Skeletal muscle tissue (tissue), 4 donors: ENCODE data around the gene ADSS2. TPM values are rescaled to one million over a fixed set of nuclear protein-coding genes. Genes with fewer than 3 reads are reported as not detected.
A peak's percentile ranks its signal among the peaks of the same experiment; 100 is the strongest.
"Not testable (repeated sequence)": the region's sequence is repeated elsewhere in the genome, so short reads cannot be mapped to it uniquely, and the experiment has no call there.

Experiments used
- H3K27ac ChIP-seq: one replicate; pipeline ENCODE4 v1.7.0; 2013; ENCODE audit warnings: mild to moderate bottlenecking, low read depth, low read length, inconsistent platforms
- H3K27me3 ChIP-seq, 3 donors: one replicate each; pipeline ENCODE4 v1.7.0; 2013; ENCODE audit warnings: low read length in 3 of 3; ENCODE audit not compliant: control insufficient read depth in 3 of 3, insufficient read depth in 3 of 3
- H3K36me3 ChIP-seq, 3 donors: one replicate each; pipeline ENCODE4 v1.7.0; 2013; ENCODE audit warnings: low read length in 3 of 3; ENCODE audit not compliant: control insufficient read depth in 3 of 3, insufficient read depth in 3 of 3
- H3K4me1 ChIP-seq, 3 donors: one replicate each; pipeline ENCODE4 v1.7.0; 2013; ENCODE audit warnings: low read length in 3 of 3, mild to moderate bottlenecking in 3 of 3; ENCODE audit not compliant: control insufficient read depth in 3 of 3, insufficient read depth in 3 of 3
- H3K4me3 ChIP-seq, 3 donors: one replicate each; pipeline ENCODE4 v1.7.0; 2013; ENCODE audit warnings: low read length in 3 of 3
- H3K9ac ChIP-seq, 3 donors: one replicate each; pipeline ENCODE4 v1.7.0; 2013; ENCODE audit warnings: low read length in 3 of 3, mild to moderate bottlenecking in 3 of 3, moderate library complexity in 2 of 3, low read depth in 1 of 3
- H3K9me3 ChIP-seq, 3 donors: one replicate each; pipeline ENCODE4 v1.7.0; 2013; ENCODE audit warnings: low read length in 3 of 3; ENCODE audit not compliant: control insufficient read depth in 3 of 3
- total RNA-seq: library from RNA; depleted of rRNA; stranded (reverse); fragments of >200 nt; gene quantifications from one replicate; pipeline ENCODE4 v1.2.3, GENCODE V29; 2014
- donor health status: Osteomylitis.

Gene ADSS2
- total RNA-seq = 14.6 TPM

DNA sequence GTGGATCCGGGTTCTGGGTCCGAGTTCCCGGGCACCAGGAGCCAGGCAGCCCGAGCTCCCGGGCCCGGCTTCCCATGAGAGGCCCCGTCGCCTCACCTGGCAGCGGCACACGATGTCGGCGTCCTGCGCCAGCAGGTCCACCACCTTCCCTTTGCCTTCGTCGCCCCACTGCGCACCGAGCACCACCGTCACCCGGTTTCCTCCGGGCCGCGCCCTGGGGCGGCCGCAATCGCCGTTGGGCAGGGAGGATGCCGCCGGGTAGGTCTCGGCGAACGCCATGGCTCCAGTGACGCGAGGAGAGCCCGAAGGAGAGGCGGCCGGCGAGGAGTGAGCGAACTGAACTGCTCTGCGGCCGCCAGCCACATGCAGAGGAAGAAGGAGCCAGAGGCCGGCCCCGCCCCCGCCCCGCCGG is at the start of gene ADSS2:
Gene ADSS2, minus strand, starts transcription at position 371 of the 412 bp plus-strand sequence. Its CDS starts 92 bp downstream, at position 279.
- Histone ChIP-seq H3K36me3 (no peaks in the 10 kb centered on the region), H3K4me1 (peaks cover 8 to 19% (median 17%) of the 10 kb centered on the region in 3 donors), H3K27me3 (no peaks in the 10 kb centered on the region), H3K9ac (peak within 1 kb of the TSS; percentile 87 to 93 (median 88)), H3K9me3 (no peaks in the 10 kb centered on the region), H3K27ac (peak within 1 kb of the TSS; percentile 88), H3K4me3 (peak within 1 kb of the TSS; percentile 82 to 91 (median 85))

DNA sequence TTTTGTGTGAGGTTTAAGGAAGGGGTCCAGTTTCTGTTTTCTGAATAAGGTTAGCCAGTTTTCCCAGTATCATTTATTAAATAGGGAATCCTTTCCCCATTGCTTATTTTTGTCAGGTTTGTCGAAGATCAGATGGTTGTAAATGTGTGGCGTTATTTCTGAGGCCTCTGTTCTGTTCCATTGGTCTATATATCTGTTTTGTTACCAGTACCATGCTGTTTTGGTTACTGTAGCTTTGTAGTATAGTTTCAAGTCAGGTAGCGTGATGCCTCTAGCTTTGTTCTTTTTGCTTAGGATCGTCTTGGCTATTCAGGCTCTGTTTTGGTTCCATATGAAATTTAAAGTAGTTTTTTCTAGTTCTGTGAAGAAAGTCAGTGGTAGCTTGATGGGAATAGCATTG is 48.8 kb upstream of the ADSS2 start:
- not testable (repeated sequence) for H3K4me3 ChIP-seq, H3K4me1 ChIP-seq, H3K27me3 ChIP-seq, H3K36me3 ChIP-seq, H3K27ac ChIP-seq, H3K9me3 ChIP-seq, H3K9ac ChIP-seq

DNA sequence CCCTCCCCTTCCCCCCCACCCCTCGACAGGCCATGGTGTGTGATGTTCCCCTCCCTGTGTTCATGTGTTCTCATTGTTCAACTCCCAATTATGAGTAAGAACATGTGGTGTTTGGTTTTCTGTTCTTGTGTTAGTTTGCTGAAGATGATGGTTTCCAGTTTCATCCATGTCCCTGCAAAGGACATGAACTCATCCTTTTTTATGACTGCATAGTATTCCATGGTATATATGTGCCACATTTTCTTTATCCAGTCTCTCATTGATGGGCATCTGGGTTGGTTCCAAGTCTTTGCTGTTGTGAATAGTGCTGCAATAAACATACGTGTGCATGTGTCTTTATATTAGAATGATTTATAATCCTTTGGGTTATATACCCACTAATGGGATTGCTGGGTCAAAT is 47.8 kb upstream of the ADSS2 start:
- not testable (repeated sequence) for H3K36me3 ChIP-seq, H3K4me1 ChIP-seq, H3K9ac ChIP-seq, H3K9me3 ChIP-seq, H3K27ac ChIP-seq, H3K4me3 ChIP-seq, H3K27me3 ChIP-seq

DNA sequence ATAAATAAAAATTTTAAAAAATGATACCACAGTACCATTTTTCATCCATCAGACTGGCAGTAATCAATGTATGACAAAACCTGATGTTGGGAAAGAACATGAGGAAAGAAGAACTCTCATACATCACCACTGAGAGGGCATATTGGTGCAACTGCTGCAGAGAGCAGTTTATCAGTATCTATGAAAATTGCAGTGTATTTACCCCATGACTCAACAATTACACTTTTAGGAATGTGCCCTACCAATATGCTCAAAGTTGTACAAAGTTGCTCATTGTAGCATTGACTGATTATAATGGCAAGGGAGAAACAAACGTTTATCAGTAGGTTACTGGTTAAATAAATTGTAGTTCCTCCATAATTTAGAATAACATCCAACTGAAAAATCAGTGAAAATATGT is 46.1 kb upstream of the ADSS2 start:
- H3K36me3 ChIP-seq = no peaks in the 10 kb centered on the region
- no peaks in the 10 kb centered on the region for H3K9me3 ChIP-seq
- no peak overlapping the region for H3K27ac ChIP-seq
- no peaks in the 10 kb centered on the region for H3K4me1 ChIP-seq
- no peak overlapping the region for H3K4me3 ChIP-seq
- H3K27me3 ChIP-seq = no peaks in the 10 kb centered on the region
- H3K9ac ChIP-seq = no peak overlapping the region

DNA sequence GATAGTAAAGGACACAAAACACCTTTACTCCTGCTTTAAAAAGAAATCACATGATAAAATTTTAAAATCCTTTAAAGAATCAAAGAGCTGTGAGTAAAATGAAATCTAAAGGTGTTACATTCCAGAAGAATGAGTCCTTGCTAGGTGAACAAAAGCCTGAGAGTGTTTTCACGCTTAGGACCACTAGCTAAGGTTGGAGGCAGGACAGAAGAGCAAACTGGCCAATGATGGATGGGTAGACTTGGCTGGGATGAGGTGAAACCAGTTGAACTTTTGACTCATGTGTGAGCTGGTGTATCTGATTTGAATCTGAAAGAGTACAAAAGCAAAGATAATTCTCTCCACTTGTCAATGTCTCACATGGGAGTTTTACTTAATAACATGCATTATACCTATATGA is 44.5 kb upstream of the ADSS2 start:
- Histone ChIP-seq H3K27me3 (no peaks in the 10 kb centered on the region), H3K9ac (no peak overlapping the region), H3K4me3 (no peak overlapping the region), H3K9me3 (no peaks in the 10 kb centered on the region), H3K36me3 (no peaks in the 10 kb centered on the region), H3K27ac (no peak overlapping the region), H3K4me1 (no peaks in the 10 kb centered on the region)

DNA sequence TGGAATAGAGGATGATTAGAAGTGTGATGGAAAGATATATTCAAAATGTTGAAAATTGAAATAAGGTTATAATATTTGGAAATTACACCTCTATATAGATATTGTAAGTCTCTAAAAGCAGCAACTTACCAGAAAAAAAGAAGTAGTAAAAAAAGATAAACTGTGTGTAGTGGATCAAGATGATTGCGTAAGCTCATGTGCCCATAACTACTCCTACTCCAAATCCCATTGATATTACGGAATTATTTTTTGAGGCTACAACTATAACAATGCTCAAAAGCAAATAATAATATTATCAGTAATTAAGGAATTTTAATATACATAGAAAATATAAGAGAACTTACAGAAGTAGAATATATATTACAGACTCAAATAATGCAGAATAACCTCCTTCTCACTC is 42.9 kb upstream of the ADSS2 start:
- Histone ChIP-seq H3K9ac (no peak overlapping the region), H3K4me1 (no peaks in the 10 kb centered on the region), H3K4me3 (no peak overlapping the region)

DNA sequence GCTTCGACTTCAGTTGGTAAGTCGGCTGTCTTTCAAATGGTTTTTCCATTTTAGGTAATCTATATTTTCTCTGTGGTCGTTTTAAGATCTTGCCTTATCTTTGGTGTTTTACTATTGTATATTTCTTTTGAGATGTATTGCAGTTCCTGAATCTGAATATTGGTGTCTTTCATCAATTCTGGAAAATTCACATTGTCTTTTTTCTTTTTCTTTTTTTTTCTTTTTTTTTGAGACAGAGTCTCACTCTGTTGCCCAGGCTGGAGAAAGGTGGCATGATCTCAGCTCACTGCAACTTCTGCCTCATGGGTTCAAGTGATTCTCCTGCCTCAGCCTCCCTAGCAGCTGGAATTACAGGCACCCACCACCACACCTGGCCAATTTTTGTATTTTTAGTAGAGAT is 33.3 kb upstream of the ADSS2 start:
- H3K9me3 ChIP-seq, H3K36me3 ChIP-seq, H3K4me1 ChIP-seq, H3K27ac ChIP-seq, H3K4me3 ChIP-seq, H3K9ac ChIP-seq, H3K27me3 ChIP-seq: not testable (repeated sequence)

More for the DNA sequence above, 42.9 kb upstream of the ADSS2 start:
- H3K27me3 ChIP-seq = no peaks in the 10 kb centered on the region
- no peaks in the 10 kb centered on the region for H3K36me3 ChIP-seq
- H3K9me3 ChIP-seq = no peaks in the 10 kb centered on the region
- H3K27ac ChIP-seq = no peak overlapping the region

DNA sequence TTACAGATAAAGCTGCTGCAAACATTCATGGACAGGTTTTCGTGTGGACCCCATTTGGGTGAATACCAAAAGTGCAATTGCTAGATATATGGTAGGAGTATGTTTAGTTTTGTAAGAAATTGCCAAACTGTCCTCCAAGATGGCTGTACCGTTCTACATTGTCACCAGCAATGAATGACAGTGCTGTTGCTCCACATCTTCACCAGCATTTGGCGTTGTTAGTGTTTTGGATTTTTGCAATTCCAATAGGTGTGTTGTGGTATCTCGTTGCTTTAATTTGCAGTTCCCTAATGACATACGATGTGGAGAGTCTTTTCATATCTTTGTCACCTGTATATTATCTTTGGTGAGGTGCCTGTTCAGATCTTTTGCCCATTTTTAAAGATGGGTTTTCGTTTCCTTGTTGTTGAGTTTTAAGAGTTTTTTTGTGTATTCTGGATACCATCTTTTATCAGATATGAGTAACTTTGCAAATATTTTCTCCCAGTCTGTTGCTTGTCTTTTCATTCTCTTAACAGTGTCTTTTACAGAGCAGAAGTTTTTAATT is 21.4 kb upstream of the ADSS2 start:
- H3K9ac ChIP-seq = no peak overlapping the region
- H3K36me3 ChIP-seq = no peaks in the 10 kb centered on the region
- no peaks in the 10 kb centered on the region for H3K9me3 ChIP-seq
- no peaks in the 10 kb centered on the region for H3K4me1 ChIP-seq
- no peaks in the 10 kb centered on the region for H3K27me3 ChIP-seq
- no peak overlapping the region for H3K27ac ChIP-seq
- no peak overlapping the region for H3K4me3 ChIP-seq

DNA sequence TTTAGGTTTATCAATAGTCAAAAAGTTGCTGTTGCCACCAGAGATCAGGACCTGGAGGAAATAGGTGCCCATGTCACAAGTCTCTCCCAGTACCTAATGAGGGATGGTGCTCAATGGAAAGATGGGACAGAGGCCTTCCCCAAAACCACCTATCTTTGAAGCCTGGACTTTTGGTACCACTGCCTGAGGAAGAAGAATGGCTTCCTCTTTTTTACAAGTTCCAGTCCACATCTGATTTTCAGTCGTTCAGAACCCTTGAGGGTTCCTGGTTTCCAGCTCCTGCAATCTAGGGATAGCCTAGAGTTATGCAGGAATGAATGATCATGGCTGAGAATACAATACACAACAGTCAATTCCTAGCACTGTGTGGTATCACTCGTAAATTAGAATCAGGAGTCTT is 15.0 kb upstream of the ADSS2 start:
- Histone ChIP-seq H3K9ac (no peak overlapping the region), H3K4me3 (no peak overlapping the region), H3K27me3 (no peaks in the 10 kb centered on the region), H3K36me3 (no peaks in the 10 kb centered on the region), H3K4me1 (peaks cover 0 to under 1% (median 0%) of the 10 kb centered on the region in 3 donors), H3K27ac (no peak overlapping the region), H3K9me3 (no peaks in the 10 kb centered on the region)

DNA sequence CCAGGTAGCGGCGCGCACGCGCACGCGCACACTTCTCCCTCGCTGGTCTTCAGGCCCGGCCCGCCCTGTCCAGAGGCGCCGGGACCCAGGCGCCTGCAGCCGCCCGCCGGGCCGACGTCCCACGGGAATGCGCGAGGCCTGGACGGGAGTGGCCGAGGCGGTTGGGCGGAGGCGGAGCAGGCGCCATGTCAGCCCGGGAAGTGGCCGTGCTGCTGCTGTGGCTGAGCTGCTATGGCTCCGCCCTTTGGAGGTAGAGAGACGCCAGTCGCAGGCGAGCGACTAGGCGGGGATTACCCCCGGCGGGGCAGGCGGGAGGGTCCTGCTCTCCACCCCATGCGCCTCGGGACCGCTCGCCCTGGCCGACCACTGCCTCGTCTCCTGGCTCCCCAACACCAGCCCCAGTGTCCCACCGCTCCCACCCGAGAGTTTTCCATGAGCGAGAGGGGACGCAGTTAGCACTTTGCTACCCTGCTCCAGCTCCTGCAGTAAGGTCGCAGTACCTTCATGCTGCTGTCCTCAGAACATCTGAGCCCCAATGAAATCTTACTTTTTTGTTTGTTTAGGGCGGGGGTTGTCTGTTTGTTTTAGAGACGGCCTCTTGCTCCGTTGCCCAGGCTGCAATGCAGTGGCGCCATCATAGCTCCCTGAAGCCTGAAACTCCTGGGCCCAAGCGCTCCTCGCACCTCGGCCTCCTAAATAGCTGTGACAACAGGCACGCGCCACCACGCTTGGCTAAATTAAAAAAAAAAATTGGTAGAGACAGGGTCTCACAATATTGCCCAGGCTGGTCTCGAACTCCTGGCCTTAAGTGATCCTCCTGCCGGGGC is 9.7 kb upstream of the ADSS2 start, which contains the start of gene CATSPERE:
Gene CATSPERE, plus strand, starts transcription at position 29 of the 827 bp plus-strand sequence. Its CDS starts 157 bp downstream, at position 186.
- Histone ChIP-seq H3K4me3 (peak within 1 kb of the TSS; percentile 67 to 85 (median 85)), H3K27ac (peak within 1 kb of the TSS; percentile 82), H3K36me3 (no peaks in the 10 kb centered on the region), H3K4me1 (peaks cover 3 to 7% (median 6%) of the 10 kb centered on the region in 3 donors), H3K27me3 (no peaks in the 10 kb centered on the region), H3K9ac (peak within 1 kb of the TSS; percentile 90 to 93 (median 92)), H3K9me3 (no peaks in the 10 kb centered on the region)
